UCSD-AML1 (cell line): ENCODE measurements around the gene SPTBN2.
A peak's percentile ranks its signal among the peaks of the same experiment; 100 is the strongest.
"Not testable (repeated sequence)": the region's sequence is repeated elsewhere in the genome, so short reads cannot be mapped to it uniquely, and the experiment has no call there.

Experiments
- DNase-seq: peaks from one replicate; lab custom pipeline; 2025; ENCODE audit not compliant: unreplicated experiment; lab: John Stamatoyannopoulos, UW

The SPTBN2 gene

DNA sequence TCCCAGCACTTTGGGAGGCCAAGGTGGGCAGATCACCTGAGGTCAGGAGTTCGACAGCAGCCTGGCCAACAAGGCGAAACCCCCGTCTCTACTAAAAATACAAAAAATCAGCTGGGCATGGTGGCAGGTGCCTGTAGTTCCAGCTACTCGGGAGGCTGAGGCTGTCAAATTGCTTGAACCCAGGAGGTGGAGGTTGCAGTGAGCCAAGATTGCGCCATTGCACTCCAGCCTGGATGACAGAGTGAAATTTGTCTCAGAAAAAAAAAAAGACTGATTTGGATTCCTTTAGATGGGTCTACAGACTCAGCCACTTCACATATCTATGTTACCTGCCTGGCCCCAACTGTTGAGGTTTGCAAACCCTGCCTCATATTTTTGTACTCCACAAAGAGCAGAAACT, 4.8 kb downstream of the SPTBN2 start:
- DNase-seq: not testable (repeated sequence)

DNA sequence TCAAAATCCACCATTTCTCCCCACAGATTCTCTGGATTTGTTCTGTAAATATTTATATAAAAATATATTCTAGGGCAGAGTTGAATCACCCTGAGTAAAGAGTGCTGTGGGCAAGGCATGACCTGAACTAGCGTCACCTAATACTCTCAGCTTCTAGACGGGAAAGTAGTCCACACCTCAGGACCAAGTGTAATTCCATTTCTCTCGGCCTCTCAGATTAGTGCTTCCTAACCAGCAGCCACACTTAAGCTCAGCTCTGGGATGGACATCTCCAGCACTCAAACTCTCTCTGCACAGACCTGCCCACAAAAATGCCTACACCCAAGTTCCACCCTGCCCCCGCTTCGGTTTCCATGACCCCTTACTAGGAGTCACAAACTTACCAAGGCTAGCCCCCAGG, 5.3 kb downstream of the SPTBN2 start:
- DNase-seq: no peak

DNA sequence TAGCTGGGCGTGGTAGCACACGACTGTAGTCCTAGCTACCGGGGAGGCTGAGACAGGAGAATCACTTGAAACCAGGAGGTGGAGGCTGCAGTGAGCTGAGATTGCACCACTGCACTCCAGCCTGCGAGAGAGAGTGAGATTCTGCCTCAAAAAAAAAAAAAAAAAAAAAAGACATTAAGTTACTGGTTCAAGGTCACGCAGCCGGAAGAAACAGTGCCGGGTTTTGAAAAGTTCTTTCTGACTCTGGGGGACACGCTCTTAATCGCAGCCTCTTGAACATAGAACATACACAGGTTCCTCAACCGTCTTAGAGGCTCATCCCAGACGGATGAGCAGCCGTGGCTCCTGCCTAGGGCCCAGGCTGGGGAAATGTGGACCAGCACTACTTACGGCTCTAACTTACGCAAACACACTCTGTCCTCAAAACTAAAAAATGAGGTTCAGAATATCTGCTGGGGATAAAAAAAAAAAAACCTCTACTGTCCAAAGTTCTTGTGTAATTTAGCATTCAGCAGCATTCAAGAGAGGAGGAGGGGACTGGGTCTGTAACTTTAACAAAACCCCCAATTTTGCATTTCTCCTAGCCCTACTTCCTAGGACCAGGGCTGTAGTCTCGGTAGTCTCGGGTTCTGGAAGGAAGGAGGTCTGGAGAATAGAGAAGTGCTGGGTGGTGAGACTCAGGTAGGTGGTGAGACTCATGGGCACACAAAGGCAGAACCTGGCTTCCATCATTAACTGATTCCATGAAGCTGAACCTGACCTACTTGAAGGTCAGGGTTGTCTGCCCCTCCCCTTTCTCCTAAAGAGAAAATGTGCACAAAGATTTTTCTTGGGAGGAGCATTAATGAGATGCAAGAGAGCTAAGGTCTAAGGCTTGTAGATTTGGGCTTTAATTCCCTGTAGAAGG, 6.0 kb downstream of the SPTBN2 start:
- no peak for DNase-seq

DNA sequence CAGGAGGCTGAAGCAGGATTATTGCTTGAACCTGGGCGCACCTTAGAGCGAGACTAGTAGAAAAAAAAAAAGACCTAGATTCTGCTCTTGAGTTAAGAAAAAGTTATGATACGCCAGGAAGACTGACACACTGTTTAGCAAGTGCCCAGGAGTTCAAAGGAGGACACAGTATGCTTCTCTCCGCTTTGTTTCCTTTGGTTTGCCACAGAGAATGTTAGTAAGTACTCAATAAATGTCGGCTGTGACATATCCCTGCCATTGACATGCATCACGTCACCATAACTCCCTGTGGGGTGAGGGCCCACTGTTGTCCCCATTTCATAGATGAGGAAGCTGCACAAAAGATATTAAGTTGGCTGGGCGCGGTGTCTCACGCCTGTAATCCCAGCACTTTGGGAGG, 7.1 kb downstream of the SPTBN2 start:
- DNase-seq: no peak

DNA sequence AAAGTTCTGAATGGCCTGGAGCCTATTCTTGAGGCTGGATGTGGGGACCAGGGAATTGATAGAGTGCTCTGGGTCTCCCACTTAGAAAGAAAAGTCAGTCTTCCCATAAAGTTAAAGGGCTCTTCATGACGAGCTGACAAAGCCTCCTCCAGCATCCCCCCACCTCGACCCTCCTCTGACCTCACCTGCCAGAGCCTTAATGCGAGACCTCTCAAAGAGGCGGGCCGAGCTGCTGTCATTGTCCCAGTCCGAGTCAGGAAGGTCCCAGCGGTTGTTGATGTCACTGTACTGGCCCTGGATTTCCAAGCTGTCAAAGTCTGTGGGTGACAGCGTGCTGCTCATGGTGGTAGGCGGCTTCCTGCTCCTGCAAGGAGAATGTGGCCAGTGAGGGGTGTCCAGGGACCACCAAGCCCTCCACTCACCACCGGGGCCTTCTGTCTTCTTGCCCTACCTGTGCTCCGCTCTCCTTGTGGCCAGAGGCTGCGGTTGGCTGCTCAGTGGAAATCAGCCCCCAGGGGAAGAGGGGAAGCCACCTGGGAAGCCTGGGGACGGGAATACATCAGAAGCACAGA, 8.0 kb downstream of the SPTBN2 start:
- no peak for DNase-seq

DNA sequence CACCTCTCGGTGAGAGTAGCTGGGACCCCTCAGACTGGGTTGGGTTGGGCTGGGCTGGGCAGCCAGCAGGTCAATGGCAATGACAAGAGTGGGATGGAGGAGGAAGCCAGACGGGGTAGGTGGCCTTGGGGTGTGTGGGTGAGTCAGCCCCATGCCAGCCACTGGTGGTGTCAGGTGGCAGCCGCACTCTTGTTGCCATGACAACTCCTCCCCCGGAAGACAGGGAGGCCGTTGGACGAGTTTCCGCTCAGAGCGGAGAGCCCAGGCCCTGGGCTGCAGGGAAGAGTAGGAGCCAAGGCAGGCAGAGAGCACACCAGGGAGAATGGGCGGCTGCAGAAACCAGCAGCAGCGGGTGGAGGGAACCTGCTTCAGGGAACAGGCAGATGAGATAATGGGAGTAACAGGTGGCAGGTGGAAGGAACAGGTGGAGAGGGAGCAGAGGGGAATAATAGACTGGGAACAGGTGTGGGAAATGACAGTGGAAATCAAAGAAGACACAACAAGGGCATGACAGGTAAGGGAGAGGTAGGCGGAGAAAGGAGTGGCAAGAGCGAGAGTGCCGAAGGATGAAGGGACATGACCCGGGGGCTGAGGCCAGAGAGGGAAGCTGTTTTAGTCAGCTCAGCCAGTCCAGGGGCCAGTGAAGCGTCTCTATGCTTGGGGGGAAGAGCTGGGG, 8.7 kb downstream of the SPTBN2 start:
- peak; percentile 81 for DNase-seq

DNA sequence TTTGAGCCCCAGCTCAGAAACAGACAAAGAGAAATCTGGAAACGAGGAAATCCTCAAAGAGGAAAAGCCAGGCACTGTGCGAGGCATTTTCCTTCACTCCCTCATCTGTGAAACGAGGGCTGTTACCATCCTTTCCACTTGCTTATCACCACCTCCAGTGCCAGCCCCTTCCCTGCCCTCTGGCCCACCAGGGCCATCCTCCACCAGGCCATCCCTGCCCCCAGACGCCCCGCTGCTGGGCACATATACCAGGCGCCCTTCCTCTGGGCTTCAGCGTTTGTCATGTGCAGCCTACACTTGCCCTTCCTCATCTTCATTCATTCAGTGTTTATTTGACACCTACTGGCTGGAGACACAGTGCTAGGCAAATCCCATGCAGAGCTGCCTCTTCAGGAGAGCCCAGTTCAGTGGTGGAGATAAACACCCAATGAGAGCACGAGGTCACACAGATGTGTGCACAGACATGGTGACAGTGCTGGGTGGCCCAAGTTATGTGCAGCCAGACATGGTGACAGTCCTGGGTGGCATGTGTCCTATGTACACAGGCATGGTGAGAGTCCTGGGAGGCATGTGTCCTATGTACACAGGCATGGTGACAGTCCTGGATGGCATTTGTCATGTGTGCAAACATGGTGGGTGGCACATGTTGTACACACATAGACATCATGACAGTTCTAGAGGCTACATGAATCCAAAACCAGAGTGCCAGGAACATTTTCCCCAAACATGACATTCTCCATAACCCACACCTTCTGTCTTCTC, 9.7 kb downstream of the SPTBN2 start:
- DNase-seq: no peak

DNA sequence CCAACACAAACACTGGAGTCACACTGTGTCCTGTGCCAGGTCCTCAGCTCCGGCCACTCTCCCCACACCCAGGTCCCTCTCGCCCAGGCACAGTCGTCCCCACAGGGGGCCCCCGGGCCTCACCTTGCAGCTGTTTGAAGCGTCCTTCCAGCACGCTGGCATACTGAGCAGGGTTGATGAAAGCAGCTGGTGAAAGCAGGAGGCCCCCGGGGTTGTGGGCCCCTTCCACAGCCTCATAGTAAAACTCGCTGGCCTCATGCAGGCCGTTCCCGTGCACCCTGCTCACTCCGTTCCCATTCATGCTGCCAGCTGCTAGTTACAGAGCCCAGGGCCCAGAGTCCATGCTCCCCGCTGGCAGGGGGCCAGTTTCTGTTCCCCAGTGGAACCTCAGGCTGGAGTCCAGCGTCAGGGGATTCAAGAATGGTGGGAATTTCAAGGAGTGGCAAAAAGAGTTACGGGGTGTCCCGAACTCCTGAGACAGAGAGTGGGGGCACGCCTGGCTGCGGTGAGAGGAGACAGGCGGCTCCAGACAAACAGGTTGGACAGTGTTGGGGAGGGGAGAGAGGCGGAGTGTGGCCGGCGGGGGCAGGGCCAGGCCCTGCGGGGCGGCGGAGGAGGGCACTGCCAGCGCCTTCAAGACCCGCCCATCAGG, 10.6 kb downstream of the SPTBN2 start:
- no peak for DNase-seq

DNA sequence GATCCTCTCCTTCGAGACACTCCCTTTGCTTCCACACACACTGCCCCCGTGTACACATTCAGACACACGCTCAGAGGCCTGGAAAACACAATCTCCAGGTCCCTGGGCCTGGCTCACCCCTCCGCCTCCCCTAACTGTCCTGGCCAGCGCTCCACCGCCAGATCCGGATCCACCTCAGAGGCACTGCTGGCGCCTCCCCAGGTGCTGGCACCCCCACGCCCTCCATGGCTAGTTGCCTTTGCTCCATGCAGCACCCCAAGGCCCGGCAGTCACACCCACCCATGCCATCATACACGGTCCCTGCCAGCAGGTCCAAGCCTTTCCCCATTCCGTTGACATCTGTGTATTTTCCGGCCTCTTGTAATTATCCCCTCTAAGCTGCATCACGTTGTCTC, 11.1 kb downstream of the SPTBN2 start:
- DNase-seq: no peak

DNA sequence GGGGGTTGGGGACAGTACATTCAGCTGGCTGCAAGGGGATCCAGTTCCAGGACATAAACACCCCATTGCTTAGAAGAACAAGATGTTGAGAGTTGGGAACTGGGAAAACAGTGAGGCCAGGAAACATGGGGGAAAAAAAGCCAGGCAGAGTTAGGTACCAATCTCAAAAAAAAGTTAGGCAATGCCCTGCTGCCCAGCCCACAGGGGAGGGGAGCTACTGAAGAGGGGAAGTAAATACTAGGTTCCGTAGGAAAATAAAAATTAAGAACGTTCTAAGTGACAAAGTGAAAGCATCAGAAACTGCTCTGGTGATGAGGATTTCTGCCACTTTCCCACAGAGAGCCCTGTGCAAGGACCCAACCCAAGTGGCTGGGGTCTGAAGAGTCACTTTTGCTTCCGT, 12.0 kb downstream of the SPTBN2 start:
- no peak for DNase-seq

DNA sequence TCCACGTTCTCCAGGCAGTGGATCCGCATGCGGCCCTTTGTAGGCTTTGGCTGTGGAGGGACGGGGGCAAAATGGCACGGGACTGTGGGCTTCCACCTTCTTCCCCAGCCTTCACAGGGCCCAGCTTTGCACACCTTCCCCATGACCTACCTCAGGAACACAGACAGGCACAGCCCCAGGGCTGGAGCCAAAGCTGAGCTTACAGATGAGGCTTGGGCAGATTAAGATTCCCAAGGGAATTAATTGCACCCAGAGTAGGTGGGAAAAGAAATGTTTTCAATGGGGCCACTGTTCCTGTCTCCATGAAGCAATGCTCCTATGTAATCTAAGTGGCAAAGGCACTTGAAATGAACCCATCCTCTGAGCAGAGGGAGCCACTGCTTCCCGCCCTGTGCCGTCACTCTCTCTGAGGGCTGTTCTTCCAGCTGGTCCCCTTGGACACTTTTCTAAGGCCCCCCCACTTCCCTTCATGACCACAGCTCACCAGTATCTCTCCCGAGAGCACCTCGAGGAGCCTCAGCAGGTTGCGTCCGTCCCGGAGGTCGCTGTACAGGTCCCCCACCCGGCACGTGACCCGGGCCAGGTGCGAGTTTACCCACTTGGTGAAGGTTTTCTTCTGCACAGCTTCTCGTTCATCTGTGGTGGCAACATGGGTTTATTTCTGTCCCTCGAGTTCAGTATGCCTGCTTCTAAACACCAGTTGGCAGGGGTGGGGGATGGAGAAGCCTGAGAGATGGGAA, 13.5 kb downstream of the SPTBN2 start:
- DNase-seq: no peak

DNA sequence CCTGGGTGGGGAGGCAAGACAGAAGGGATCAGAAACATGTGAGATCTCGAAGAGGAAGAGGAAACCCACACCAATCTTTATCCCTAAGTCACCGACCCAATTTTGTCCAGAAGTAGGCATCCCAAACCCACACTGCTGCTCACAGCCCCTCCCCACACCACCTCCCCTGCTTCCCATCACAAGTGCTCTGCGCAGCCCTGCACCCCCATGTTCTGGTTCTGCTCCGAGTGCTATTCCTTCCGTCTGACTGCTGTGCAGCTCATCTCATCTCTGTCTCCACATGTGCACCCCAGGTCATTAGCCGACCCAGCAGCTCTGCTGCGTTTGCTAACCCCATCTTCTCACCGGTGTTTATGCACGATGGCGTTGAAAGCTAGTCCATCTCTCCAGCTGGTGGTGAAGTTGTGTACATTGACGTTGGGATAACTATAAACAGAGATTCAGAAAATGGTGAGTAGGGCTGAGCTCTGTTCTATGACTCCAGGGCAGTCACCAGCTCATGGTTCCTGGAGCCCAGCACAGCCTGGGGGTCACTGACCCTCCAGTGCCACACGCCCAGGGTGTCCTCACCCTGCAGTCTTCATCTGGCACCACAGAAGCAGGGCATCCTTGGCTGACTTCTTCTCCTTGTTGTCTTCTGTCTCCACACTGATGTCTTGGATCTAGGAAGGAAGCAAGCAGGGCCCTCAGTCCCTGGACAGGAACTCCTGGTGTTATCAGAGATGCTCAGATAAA, 15.1 kb downstream of the SPTBN2 start:
- no peak for DNase-seq

DNA sequence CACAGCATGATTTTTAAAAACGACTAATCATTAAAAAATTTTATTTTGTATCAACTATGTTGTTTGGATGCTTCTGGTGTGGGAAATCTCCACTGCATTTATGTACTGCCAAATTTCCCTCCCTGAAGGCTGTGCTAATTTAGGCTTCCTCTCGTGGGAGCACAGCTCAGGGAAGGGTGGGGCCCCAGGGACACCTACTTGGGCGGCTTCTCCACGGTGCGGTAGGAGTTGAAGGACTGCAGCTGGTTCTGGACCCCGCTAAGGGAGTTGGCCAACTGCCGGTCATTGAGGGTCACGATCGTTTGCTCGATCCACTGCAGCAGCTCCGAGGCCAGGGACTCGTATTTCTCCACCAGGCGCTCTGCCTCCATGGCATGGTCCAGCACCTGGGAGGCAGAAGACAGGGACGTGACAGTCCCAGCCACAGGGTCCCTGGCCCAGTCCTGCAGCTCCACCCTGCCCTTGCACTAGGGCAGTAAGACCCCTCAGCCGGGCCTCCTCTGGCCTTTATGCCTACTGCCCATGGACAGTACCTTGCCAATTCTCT, 18.6 kb downstream of the SPTBN2 start:
- no peak for DNase-seq

DNA sequence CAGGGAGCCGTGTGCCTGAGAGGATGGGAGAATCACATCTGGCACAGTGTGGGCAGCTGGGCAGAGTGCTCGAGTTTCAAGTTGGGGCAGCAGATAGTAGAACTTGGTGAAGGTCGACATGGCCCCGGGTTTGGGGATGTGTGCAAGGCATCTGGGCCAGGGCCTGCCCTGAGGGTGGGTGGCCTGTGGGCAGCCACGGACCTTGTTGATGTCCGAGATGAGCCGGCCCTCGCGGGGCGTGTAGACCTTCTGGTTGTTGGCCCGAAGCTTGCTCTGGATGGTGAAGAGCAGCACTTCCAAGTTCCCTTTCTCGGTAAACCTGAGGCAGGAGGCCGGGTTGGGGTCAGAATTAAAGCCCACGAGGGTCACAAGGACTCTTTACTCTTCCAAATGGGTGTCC, 20.3 kb downstream of the SPTBN2 start:
- no peak for DNase-seq

DNA sequence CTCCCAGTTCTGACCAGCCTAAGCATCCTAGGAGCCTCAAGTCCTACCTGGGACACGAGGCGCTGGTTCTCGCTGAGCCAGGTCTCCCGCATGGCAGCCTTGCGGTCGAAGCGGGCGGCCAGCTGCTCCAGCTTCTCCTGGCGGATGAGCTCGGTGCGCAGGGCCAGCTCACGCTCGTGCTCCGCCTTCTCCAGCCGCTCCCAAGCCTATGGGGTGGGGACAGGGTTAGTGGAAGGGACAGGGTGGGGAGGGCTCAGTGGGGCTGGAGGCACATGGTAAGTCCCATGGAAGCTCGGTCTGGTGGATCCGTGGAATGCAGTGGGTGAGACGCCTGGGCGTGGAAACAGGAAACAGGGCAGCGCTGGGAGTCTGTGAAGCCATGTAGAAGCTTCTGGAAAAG, 20.9 kb downstream of the SPTBN2 start:
- DNase-seq: no peak

DNA sequence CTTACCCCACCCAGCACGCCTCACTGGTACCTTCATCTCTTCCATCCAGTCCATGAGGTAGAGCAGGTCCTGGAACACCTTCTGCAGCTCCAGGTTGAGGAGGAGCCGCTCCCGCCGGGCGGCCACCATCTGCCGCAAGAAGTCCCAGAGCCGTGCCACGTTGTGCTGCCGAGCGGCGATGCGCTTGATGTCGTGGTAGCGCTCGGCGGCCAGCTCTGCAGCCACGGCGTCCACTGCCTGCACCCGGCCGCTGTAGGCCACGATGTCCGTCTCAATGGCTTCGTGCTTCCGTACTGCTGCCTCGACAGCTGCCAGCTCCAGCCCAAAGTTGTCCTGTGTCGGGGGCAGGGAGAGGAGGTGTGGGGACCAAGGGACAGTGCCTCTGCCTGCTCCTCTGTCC, 21.5 kb downstream of the SPTBN2 start:
- DNase-seq: no peak

DNA sequence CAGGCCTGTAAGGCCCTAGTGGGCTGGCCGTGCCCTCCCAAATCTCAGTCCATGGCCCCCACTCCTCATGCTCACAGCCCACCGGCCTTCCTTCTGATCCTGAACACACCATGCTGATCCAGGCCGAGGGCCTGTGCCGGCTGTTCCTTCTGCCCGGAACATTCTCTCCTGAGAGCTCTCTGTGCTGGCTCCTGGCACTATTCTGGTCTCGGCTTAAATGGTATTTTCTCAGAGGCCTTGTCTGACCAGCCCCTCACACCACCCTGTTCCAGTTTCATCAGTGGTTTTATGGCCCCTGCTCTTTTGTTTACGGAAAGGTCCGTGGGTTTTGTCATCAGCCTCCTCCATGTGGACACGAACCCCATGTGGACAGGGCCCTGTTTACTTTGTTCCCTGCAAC, 22.0 kb downstream of the SPTBN2 start:
- no peak for DNase-seq

DNA sequence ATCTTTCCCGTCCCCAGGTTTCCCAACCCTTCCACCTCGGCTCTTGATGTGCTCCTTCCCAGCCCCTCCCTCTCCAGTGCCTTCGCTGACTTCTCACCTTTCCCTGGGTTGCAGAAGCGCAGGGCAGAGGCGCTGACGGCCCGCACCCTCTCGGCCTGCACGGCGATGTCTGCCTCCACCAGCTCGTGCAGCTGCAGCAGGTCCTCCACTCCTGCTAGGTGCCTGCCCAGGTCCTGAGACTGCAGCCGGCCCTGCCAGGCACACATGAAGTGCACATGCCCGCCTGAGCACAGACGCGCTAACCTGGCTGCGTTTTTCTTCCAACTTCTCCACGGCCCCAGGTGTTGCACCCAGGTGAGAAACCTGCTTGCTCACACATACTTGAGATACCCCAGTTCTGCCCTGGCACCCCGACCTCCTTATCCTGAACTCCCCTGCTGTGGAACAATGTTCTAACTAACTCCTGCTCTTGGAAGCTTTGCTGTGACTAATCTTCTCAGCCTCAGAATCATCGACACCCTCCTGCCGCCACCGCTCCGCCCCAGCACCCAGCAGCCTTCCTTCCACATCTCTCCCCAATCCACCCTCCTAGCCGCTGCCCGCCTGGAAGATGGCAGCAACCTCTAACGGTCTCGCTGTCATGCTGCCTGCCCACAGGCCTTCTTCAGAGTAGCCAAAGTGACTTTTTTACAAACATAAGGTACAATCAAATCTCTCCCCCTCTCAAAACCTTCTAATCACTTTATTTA, 23.3 kb downstream of the SPTBN2 start:
- DNase-seq: no peak
